ENCODE measurements around the gene PLD4.
"Not testable (repeated sequence)": the region's sequence is repeated elsewhere in the genome, so short reads cannot be mapped to it uniquely, and the experiment has no call there.

The PLD4 gene

DNA sequence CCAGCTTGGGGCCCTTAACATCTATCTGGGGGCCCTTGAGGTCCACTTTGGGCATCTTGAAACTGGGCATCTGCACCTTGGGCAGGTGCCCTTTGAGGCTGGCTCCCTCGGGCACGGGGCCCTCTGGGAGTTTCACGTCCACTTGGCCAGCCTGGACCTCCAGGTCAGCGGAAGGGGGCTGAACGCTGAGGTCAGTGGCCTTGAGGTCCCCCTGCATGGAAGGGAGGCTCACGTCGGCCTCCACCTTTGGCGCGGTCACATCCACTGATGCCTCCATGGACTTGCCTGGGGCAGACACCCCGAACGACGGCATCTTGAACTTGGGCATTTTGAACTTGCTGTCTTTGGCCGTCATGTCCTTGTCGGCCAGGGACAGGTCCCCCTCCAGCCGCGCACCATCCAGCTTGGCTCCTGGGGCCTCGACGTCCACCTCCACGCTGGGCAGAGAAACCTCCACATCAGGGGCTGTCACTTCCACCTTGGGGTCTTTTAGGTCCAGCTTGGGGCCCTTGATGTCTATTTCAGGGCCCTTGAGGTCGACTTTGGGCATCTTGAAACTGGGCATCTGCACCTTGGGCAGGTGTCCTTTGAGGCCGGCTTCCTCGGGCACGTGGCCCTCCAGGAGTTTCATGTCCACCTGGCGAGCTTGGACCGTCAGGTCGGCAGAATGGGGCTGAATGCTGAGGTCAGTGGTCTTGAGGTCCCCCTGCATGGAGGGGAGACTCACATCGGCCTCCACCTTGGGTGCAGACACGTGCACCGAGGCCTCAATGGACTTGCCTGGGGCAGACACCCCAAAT, 18.7 kb downstream of the PLD4 start:
- H3K36me3 ChIP-seq (ENCODE audit: control insufficient read depth in 2 of 2, insufficient read depth in 2 of 2, low read length in 2 of 2); H3K27me3 ChIP-seq (ENCODE audit: control insufficient read depth in 2 of 2, insufficient read depth in 2 of 2, low read length in 2 of 2): not testable (repeated sequence)

GRCh38 chr14:104944016-104944308, 19.3 kb downstream of the PLD4 start:
- not testable (repeated sequence) for H3K4me1 ChIP-seq (ENCODE audit: control insufficient read depth in 2 of 2, insufficient read depth in 2 of 2, low read length in 2 of 2); H3K27me3 ChIP-seq (ENCODE audit: control insufficient read depth in 2 of 2, insufficient read depth in 2 of 2, low read length in 2 of 2); H3K9ac ChIP-seq (ENCODE audit: low read depth in 1 of 2, low read length in 2 of 2); H3K9me3 ChIP-seq (ENCODE audit: control insufficient read depth in 2 of 2, low read length in 2 of 2); H3K36me3 ChIP-seq (ENCODE audit: control insufficient read depth in 2 of 2, insufficient read depth in 2 of 2, low read length in 2 of 2); H3K27ac ChIP-seq (ENCODE audit: low read depth in 2 of 2, low read length in 2 of 2); H3K4me3 ChIP-seq (ENCODE audit: low read length in 2 of 2)

More for the DNA sequence above, 18.7 kb downstream of the PLD4 start:
- H3K9me3 ChIP-seq (ENCODE audit: control insufficient read depth in 2 of 2, low read length in 2 of 2); H3K4me1 ChIP-seq (ENCODE audit: control insufficient read depth in 2 of 2, insufficient read depth in 2 of 2, low read length in 2 of 2); H3K4me3 ChIP-seq (ENCODE audit: low read length in 2 of 2); H3K27ac ChIP-seq (ENCODE audit: low read depth in 2 of 2, low read length in 2 of 2); H3K9ac ChIP-seq (ENCODE audit: low read depth in 1 of 2, low read length in 2 of 2): not testable (repeated sequence)

- not testable (repeated sequence) for H3K4me1 ChIP-seq (ENCODE audit: control insufficient read depth in 2 of 2, insufficient read depth in 2 of 2, low read length in 2 of 2); H3K27ac ChIP-seq (ENCODE audit: low read depth in 2 of 2, low read length in 2 of 2); H3K9ac ChIP-seq (ENCODE audit: low read depth in 1 of 2, low read length in 2 of 2); H3K9me3 ChIP-seq (ENCODE audit: control insufficient read depth in 2 of 2, low read length in 2 of 2); H3K27me3 ChIP-seq (ENCODE audit: control insufficient read depth in 2 of 2, insufficient read depth in 2 of 2, low read length in 2 of 2); H3K4me3 ChIP-seq (ENCODE audit: low read length in 2 of 2); H3K36me3 ChIP-seq (ENCODE audit: control insufficient read depth in 2 of 2, insufficient read depth in 2 of 2, low read length in 2 of 2)
Measured at GRCh38 chr14:104944436-104945205, 19.9 kb downstream of the PLD4 start.

DNA sequence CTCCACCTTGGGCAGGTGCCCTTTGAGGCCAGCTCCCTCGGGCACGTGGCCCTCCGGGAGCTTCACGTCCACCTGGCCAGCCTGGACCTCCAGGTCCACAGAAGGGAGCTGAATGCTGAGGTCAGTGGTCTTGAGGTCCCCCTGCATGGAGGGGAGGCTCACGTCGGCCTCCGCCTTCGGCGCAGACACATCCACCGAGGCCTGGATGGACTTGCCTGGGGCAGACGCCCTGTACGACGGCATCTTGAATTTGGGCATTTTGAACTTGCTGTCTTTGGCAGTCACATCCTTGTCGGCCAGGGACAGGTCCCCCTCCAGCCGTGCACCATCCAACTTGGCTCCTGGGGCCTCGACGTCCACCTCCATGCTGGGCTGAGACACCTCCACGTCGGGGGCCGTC, 20.6 kb downstream of the PLD4 start:
- H3K4me1 ChIP-seq (ENCODE audit: control insufficient read depth in 2 of 2, insufficient read depth in 2 of 2, low read length in 2 of 2); H3K9me3 ChIP-seq (ENCODE audit: control insufficient read depth in 2 of 2, low read length in 2 of 2); H3K36me3 ChIP-seq (ENCODE audit: control insufficient read depth in 2 of 2, insufficient read depth in 2 of 2, low read length in 2 of 2); H3K4me3 ChIP-seq (ENCODE audit: low read length in 2 of 2); H3K27me3 ChIP-seq (ENCODE audit: control insufficient read depth in 2 of 2, insufficient read depth in 2 of 2, low read length in 2 of 2); H3K9ac ChIP-seq (ENCODE audit: low read depth in 1 of 2, low read length in 2 of 2); H3K27ac ChIP-seq (ENCODE audit: low read depth in 2 of 2, low read length in 2 of 2): not testable (repeated sequence)

DNA sequence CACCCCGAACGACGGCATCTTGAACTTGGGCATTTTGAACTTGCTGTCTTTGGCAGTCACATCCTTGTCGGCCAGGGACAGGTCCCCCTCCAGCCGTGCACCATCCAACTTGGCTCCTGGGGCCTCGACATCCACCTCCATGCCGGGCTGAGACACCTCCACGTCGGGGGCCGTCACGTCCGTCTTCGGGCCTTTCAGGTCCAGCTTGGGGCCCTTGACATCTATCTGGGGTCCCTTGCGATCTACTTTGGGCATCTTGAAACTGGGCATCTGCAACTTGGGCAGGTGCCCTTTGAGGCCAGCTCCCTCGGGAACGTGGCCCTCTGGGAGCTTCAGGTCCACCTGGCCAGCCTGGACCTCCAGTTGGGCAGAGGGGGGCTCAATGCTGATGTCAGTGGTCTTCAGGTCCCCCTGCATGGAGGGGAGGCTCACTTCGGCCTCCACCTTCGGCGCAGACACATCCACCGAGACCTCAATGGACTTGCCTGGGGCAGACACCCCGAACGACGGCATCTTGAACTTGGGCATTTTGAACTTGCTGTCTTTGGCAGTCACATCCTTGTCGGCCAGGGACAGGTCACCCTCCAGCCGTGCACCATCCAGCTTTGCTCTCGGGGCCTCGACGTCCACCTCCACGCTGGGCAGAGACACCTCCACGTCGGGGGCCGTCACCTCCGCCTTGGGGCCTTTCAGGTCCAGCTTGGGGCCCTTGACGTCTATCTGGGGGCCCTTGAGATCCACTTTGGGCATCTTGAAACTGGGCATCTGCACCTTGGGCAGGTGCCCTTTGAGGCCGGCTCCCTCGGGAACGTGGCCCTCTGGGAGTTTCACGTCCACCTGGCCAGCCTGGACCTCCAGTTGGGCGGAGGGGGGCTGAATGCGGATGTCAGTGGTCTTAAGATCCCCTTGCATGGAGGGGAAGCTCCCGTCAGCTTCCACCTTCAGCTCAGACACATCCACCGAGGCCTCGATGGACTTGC, 21.6 kb downstream of the PLD4 start:
- not testable (repeated sequence) for H3K36me3 ChIP-seq (ENCODE audit: control insufficient read depth in 2 of 2, insufficient read depth in 2 of 2, low read length in 2 of 2); H3K27me3 ChIP-seq (ENCODE audit: control insufficient read depth in 2 of 2, insufficient read depth in 2 of 2, low read length in 2 of 2); H3K9ac ChIP-seq (ENCODE audit: low read depth in 1 of 2, low read length in 2 of 2); H3K27ac ChIP-seq (ENCODE audit: low read depth in 2 of 2, low read length in 2 of 2); H3K9me3 ChIP-seq (ENCODE audit: control insufficient read depth in 2 of 2, low read length in 2 of 2); H3K4me3 ChIP-seq (ENCODE audit: low read length in 2 of 2); H3K4me1 ChIP-seq (ENCODE audit: control insufficient read depth in 2 of 2, insufficient read depth in 2 of 2, low read length in 2 of 2)

GRCh38 chr14:104947201-104947600, 22.5 kb downstream of the PLD4 start:
- not testable (repeated sequence) for H3K36me3 ChIP-seq (ENCODE audit: control insufficient read depth in 2 of 2, insufficient read depth in 2 of 2, low read length in 2 of 2)

GRCh38 chr14:104947881-104948735, 23.4 kb downstream of the PLD4 start:
- not testable (repeated sequence) for H3K36me3 ChIP-seq (ENCODE audit: control insufficient read depth in 2 of 2, insufficient read depth in 2 of 2, low read length in 2 of 2); H3K9me3 ChIP-seq (ENCODE audit: control insufficient read depth in 2 of 2, low read length in 2 of 2); H3K9ac ChIP-seq (ENCODE audit: low read depth in 1 of 2, low read length in 2 of 2)

More at GRCh38 chr14:104947201-104947600, 22.5 kb downstream of the PLD4 start:
- H3K27me3 ChIP-seq (ENCODE audit: control insufficient read depth in 2 of 2, insufficient read depth in 2 of 2, low read length in 2 of 2); H3K9me3 ChIP-seq (ENCODE audit: control insufficient read depth in 2 of 2, low read length in 2 of 2); H3K4me1 ChIP-seq (ENCODE audit: control insufficient read depth in 2 of 2, insufficient read depth in 2 of 2, low read length in 2 of 2); H3K27ac ChIP-seq (ENCODE audit: low read depth in 2 of 2, low read length in 2 of 2); H3K9ac ChIP-seq (ENCODE audit: low read depth in 1 of 2, low read length in 2 of 2); H3K4me3 ChIP-seq (ENCODE audit: low read length in 2 of 2): not testable (repeated sequence)

DNA sequence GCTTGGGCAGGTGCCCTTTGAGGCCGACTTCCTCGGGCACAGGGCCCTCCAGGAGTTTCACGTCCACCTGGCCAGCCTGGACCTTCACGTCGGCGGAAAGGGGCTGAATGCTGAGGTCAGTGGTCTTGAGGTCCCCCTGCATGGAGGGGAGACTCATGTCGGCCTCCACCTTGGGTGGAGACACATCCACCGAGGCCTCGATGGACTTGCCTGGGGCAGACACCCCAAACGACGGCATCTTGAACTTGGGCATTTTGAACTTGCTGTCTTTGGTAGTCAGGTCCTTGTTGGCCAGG, 24.0 kb downstream of the PLD4 start:
- H3K36me3 ChIP-seq (ENCODE audit: control insufficient read depth in 2 of 2, insufficient read depth in 2 of 2, low read length in 2 of 2), result no peaks in the 10 kb centered on the region

More at GRCh38 chr14:104947881-104948735, 23.4 kb downstream of the PLD4 start:
- not testable (repeated sequence) for H3K4me3 ChIP-seq (ENCODE audit: low read length in 2 of 2); H3K4me1 ChIP-seq (ENCODE audit: control insufficient read depth in 2 of 2, insufficient read depth in 2 of 2, low read length in 2 of 2); H3K27me3 ChIP-seq (ENCODE audit: control insufficient read depth in 2 of 2, insufficient read depth in 2 of 2, low read length in 2 of 2); H3K27ac ChIP-seq (ENCODE audit: low read depth in 2 of 2, low read length in 2 of 2)

DNA sequence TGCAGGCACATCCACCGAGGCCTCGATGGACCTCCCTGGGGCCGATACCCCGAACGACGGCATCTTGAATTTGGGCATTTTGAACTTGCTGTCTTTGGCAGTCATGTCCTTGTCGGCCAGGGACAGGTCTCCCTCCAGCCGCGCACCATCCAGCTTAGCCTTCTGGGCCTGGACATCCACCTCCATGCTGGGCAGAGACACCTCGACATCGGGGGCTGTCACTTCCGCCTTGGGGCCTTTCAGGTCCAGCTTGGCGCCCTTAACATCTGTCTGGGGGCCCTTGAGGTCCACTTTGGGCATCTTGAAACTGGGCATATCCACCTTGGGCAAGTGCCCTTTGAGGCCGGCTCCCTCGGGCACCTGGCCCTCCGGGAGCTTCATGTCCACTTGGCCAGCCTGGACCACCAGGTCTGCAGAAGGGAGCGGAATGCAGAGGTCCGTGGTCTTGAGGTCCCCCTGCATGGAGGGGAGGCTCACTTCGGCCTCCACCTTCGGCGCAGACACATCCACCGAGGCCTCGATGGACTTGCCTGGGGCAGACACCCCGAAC, 24.8 kb downstream of the PLD4 start:
- H3K27me3 ChIP-seq (ENCODE audit: control insufficient read depth in 2 of 2, insufficient read depth in 2 of 2, low read length in 2 of 2); H3K4me1 ChIP-seq (ENCODE audit: control insufficient read depth in 2 of 2, insufficient read depth in 2 of 2, low read length in 2 of 2); H3K4me3 ChIP-seq (ENCODE audit: low read length in 2 of 2); H3K9me3 ChIP-seq (ENCODE audit: control insufficient read depth in 2 of 2, low read length in 2 of 2); H3K36me3 ChIP-seq (ENCODE audit: control insufficient read depth in 2 of 2, insufficient read depth in 2 of 2, low read length in 2 of 2); H3K9ac ChIP-seq (ENCODE audit: low read depth in 1 of 2, low read length in 2 of 2); H3K27ac ChIP-seq (ENCODE audit: low read depth in 2 of 2, low read length in 2 of 2): not testable (repeated sequence)

More for the DNA sequence above, 24.0 kb downstream of the PLD4 start:
- no peaks in the 10 kb centered on the region for H3K9me3 ChIP-seq (ENCODE audit: control insufficient read depth in 2 of 2, low read length in 2 of 2)
- H3K27me3 ChIP-seq (ENCODE audit: control insufficient read depth in 2 of 2, insufficient read depth in 2 of 2, low read length in 2 of 2), result no peaks in the 10 kb centered on the region
- H3K4me1 ChIP-seq (ENCODE audit: control insufficient read depth in 2 of 2, insufficient read depth in 2 of 2, low read length in 2 of 2), result no peaks in the 10 kb centered on the region
- H3K4me3 ChIP-seq (ENCODE audit: low read length in 2 of 2), result no peak overlapping the region
- no peak overlapping the region for H3K27ac ChIP-seq (ENCODE audit: low read depth in 2 of 2, low read length in 2 of 2)
- H3K9ac ChIP-seq (ENCODE audit: low read depth in 1 of 2, low read length in 2 of 2), result no peak overlapping the region
